HepG2 (cell line): Measurements from ENCODE around the gene RUVBL2.

Experiments
- ELF4 ChIP-seq: sonication (generic); formaldehyde crosslinking; IDR thresholded peaks from 2 replicates; pipeline ENCODE4 v1.5.0; 2020; ENCODE audit warnings: missing genetic modification reagents, mild to moderate bottlenecking, moderate library complexity, borderline replicate concordance
- RFX5 ChIP-seq: IDR thresholded peaks from 2 replicates; pipeline ENCODE4 v1.6.1; 2011; ENCODE audit warnings: low read depth, low read length, improper control_type of control experiment
- TBL1XR1 ChIP-seq: fragments of 150-350 bp; IDR thresholded peaks from 2 replicates; pipeline ENCODE4 v1.6.1; 2014; ENCODE audit warnings: borderline replicate concordance, low read length; ENCODE audit not compliant: partially characterized antibody
- ZMYM2 ChIP-seq: sonication (generic); formaldehyde crosslinking; IDR thresholded peaks from 2 replicates; pipeline ENCODE4 v1.8.0; 2022; ENCODE audit warnings: mild to moderate bottlenecking, missing genetic modification reagents
- ZNF670 ChIP-seq: sonication (generic); formaldehyde crosslinking; IDR thresholded peaks from 2 replicates; pipeline ENCODE4 v1.8.0; 2022; ENCODE audit warnings: mild to moderate bottlenecking, missing genetic modification reagents, borderline replicate concordance
- TF ChIP-seq, protein P1 (sequence below): sonication (generic); formaldehyde crosslinking; IDR thresholded peaks from 2 replicates; pipeline ENCODE4 v1.5.1; 2020; ENCODE audit warnings: mild to moderate bottlenecking, missing genetic modification reagents, borderline replicate concordance
- TF ChIP-seq, protein P2 (sequence below): IDR thresholded peaks from 2 replicates; pipeline ENCODE4 v1.6.1; 2012; ENCODE audit warnings: inconsistent platforms

DNA sequence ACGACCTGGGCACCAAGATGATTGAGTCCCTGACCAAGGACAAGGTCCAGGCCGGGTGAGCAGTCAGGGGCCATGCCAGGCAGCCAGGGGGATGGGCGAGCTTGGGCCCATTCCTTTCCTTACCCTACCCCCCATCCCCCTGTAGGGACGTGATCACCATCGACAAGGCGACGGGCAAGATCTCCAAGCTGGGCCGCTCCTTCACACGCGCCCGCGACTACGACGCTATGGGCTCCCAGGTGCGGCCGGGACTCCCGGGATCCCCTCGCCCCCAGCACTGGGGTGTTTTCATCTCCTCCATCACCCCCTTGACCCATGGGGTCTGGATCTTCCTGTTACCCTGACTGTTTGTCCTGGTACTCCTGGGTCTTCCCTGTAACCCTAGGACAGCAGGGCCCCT, 16.1 kb downstream of the RUVBL2 start:
- TF ChIP-seq RFX5 (no peak), ZMYM2 (CRISPR knock-in tag) (no peak), TBL1XR1 (no peak), ELF4 (no peak), ZNF670 (CRISPR knock-in tag) (no peak)
- TF ChIP-seq, protein P1, sequence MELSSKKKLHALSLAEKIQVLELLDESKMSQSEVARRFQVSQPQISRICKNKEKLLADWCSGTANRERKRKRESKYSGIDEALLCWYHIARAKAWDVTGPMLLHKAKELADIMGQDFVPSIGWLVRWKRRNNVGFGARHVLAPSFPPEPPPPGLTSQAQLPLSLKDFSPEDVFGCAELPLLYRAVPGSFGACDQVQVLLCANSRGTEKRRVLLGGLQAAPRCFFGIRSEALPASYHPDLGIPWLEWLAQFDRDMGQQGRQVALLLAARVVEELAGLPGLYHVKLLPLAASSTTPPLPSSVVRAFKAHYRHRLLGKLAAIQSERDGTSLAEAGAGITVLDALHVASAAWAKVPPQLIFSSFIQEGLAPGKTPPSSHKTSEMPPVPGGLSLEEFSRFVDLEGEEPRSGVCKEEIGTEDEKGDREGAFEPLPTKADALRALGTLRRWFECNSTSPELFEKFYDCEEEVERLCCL (CRISPR knock-in tag) = no peak
- TF ChIP-seq, protein P2, sequence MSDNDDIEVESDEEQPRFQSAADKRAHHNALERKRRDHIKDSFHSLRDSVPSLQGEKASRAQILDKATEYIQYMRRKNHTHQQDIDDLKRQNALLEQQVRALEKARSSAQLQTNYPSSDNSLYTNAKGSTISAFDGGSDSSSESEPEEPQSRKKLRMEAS = no peak
